ENCODE measurements around the gene PGGHG.
A peak's percentile ranks its signal among the peaks of the same experiment; 100 is the strongest.

PGGHG gene

DNA sequence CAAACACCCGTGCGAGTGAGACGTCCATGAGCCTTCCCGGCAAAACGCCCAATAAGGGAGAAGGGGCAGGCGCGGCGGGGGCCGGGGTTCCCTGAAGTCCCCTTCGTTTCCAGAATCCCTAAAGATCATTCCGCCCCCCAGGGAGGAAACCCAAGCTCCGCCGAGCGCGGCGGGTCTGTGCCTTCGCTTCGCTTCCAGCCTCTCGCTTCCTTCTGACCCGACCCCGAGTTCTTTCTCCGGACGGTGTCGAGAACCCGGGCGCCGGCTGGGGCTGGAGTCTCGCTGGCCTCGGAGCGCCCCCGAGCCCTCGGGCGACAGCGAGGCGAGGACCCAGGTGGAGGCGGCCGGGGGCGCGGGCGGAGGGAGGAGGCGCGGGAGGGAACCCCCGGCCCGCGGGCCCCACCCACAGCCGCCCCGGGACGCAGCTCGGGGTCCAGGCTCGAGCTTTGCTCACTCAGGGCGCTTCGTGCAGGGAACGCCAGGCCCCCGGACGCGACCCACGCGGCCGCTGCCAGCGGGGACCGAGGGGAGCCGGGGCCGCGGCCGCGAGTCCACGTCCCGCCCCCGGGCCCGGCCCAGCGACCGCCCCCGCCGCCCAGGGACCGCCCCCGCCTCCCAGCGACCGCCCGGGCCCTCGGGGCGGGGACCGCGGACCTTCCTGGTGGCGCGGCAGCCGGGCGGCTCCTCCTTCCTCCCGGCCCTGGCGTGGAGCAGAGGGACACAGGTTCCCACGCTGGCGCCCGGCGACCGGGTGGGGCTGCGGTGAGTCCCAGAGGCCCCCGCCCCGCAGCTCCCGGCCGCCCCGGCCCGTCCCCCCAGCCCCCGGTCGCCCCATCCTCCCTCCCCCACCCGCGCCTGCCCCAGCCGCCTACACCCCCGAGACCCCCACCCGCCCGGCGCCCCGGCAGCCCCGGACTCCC is at the start of gene PGGHG:
TSS of gene PGGHG (plus strand) at position 649 of the 920 bp plus-strand sequence. CDS start 691 bp downstream, outside the sequence.
- DNase-seq (ENCODE audit: extremely low spot score) = peak; percentile 90
- POLR2A ChIA-PET = no interaction called here
- TF ChIP-seq CTCF (IDR thresholded peaks at IDR 0.05; ENCODE audit: control extremely low read depth, extremely low read depth, low read depth, missing control alignments) = no peak
- CTCF ChIA-PET = interaction anchor here (1.0 to 1.3 kb wide), 2 partner anchors 20 to 38 kb away, joined by 3 to 4 read pairs; no protein-coding TSS in a partner anchor

GRCh38 chr11:240315-240714 is 48.6 kb upstream of the PGGHG start:
- CTCF ChIA-PET = interaction anchor here (9.4 kb wide), 1 partner anchor 10 kb away, joined by 85 read pairs; no protein-coding TSS in a partner anchor
- DNase-seq (ENCODE audit: extremely low spot score) = no peak
- POLR2A ChIA-PET = no interaction called here
- no peak for TF ChIP-seq CTCF (IDR thresholded peaks at IDR 0.05; ENCODE audit: control extremely low read depth, extremely low read depth, low read depth, missing control alignments)

GRCh38 chr11:241634-242033 is 47.3 kb upstream of the PGGHG start:
- ChIA-PET POLR2A (no interaction called here), CTCF (interaction anchor here (1.5 to 9.4 kb wide), 2 partner anchors 9 to 114 kb away, joined by 3 to 85 read pairs; no protein-coding TSS in a partner anchor)
- no peak for TF ChIP-seq CTCF (IDR thresholded peaks at IDR 0.05; ENCODE audit: control extremely low read depth, extremely low read depth, low read depth, missing control alignments)
- no peak for DNase-seq (ENCODE audit: extremely low spot score)

- no peak for TF ChIP-seq CTCF (IDR thresholded peaks at IDR 0.05; ENCODE audit: control extremely low read depth, extremely low read depth, low read depth, missing control alignments)
- ChIA-PET CTCF (interaction anchor here (0.7 to 2.3 kb wide), 4 partner anchors 10 to 275 kb away, joined by 3 to 5 read pairs (median 3); no protein-coding TSS in a partner anchor), POLR2A (interaction anchor here (0.7 kb wide), 1 partner anchor 435 kb away, joined by 4 read pairs; no protein-coding TSS in a partner anchor)
- no peak for DNase-seq (ENCODE audit: extremely low spot score)
Measured at GRCh38 chr11:244376-244775, 44.5 kb upstream of the PGGHG start.

GRCh38 chr11:249062-249461 is 39.9 kb upstream of the PGGHG start:
- ChIA-PET POLR2A (no interaction called here), CTCF (interaction anchor here (0.8 to 4.3 kb wide), 6 partner anchors 11 to 148 kb away, joined by 3 to 85 read pairs (median 21); partner anchors contain the start of genes PSMD13 and SIRT3)
- TF ChIP-seq CTCF (IDR thresholded peaks at IDR 0.05; ENCODE audit: control extremely low read depth, extremely low read depth, low read depth, missing control alignments) = no peak
- DNase-seq (ENCODE audit: extremely low spot score) = no peak

- ChIA-PET POLR2A (no interaction called here), CTCF (interaction anchor here (0.6 to 4.3 kb wide), 41 partner anchors 10 to 269 kb away, joined by 3 to 85 read pairs (median 7); partner anchors contain the start of genes BET1L, IFITM5, PSMD13 and RIC8A)
- TF ChIP-seq CTCF (IDR thresholded peaks at IDR 0.05; ENCODE audit: control extremely low read depth, extremely low read depth, low read depth, missing control alignments) = no peak
- no peak for DNase-seq (ENCODE audit: extremely low spot score)
Measured at GRCh38 chr11:250274-250673, 38.7 kb upstream of the PGGHG start.

Data from GM10248 (cell line).